ENCODE results near the gene BPIFB2.

- no peak for TF ChIP-seq POLR2AphosphoS5 (IDR thresholded peaks at IDR 0.05)
- no peak for TF ChIP-seq CTCF (IDR thresholded peaks at IDR 0.05)
- TF ChIP-seq POLR2A (IDR thresholded peaks at IDR 0.05), result no peak
Observed at GRCh38 chr20:33022694-33023438, 15.4 kb downstream of the BPIFB2 start.
